Measurements from ENCODE around the gene ST3GAL2.
A peak's percentile ranks its signal among the peaks of the same experiment; 100 is the strongest.

DNA sequence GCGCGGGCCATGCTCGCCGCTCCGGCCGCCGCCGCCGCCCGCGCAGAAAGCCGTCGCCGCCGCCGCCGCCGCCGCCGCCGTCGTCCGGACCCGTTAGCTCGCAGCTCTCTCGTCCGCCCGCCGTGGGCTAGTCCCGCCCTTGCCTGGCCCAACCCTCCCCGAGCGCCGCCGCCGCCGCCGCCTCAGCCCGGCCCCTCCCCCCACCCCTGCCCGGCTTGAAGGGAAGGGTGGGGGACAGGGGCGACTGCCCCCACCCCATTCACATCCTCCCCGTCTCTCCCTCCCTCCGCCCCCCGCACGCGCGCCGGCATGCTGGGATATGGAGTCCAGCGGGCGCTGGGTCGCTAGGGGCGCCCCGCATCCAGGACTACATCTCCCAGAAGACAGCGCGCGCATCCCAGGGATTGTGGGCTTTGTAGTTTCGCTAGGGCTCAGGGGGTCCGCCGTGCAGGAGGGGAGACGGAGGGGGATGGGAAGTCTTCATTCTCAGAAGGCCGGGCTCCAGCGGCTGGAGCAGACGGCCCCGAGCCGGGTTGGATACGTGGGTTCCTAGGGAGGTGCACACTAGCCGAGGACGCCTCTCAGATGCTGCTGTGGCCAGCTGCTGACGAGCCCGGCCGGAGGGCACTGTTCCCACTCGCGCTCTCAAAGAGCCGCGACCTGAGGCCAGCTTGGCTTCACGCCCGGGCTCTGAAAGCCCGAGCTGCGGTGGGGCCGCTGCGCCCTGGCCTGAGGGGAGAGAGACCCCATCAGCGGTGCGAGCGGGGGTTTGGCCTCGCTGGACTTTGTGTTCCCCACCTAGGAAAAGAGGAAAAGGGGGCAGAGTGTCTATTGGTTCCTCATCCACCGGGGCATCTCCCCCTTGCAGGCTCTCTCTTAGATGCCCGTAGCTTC is at the start of gene ST3GAL2:
- TF ChIP-seq RAD21 (IDR thresholded peaks at IDR 0.05; ENCODE audit: low read length), result no peak
- TF ChIP-seq, protein P1, sequence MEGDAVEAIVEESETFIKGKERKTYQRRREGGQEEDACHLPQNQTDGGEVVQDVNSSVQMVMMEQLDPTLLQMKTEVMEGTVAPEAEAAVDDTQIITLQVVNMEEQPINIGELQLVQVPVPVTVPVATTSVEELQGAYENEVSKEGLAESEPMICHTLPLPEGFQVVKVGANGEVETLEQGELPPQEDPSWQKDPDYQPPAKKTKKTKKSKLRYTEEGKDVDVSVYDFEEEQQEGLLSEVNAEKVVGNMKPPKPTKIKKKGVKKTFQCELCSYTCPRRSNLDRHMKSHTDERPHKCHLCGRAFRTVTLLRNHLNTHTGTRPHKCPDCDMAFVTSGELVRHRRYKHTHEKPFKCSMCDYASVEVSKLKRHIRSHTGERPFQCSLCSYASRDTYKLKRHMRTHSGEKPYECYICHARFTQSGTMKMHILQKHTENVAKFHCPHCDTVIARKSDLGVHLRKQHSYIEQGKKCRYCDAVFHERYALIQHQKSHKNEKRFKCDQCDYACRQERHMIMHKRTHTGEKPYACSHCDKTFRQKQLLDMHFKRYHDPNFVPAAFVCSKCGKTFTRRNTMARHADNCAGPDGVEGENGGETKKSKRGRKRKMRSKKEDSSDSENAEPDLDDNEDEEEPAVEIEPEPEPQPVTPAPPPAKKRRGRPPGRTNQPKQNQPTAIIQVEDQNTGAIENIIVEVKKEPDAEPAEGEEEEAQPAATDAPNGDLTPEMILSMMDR (conservative IDR thresholded peaks at IDR 0.05; ENCODE audit: low read depth, low read length), result no peak
- TF ChIP-seq RFX5 (IDR thresholded peaks at IDR 0.05; ENCODE audit: low read depth, low read length), result no peak
- TF ChIP-seq, protein P2, sequence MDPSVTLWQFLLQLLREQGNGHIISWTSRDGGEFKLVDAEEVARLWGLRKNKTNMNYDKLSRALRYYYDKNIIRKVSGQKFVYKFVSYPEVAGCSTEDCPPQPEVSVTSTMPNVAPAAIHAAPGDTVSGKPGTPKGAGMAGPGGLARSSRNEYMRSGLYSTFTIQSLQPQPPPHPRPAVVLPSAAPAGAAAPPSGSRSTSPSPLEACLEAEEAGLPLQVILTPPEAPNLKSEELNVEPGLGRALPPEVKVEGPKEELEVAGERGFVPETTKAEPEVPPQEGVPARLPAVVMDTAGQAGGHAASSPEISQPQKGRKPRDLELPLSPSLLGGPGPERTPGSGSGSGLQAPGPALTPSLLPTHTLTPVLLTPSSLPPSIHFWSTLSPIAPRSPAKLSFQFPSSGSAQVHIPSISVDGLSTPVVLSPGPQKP (IDR thresholded peaks at IDR 0.05; ENCODE audit: borderline replicate concordance, low read depth, low read length), result no peak
- no peak for TF ChIP-seq POLR2A (IDR thresholded peaks at IDR 0.05; ENCODE audit: low read depth, low read length)
- TF ChIP-seq, protein P3, sequence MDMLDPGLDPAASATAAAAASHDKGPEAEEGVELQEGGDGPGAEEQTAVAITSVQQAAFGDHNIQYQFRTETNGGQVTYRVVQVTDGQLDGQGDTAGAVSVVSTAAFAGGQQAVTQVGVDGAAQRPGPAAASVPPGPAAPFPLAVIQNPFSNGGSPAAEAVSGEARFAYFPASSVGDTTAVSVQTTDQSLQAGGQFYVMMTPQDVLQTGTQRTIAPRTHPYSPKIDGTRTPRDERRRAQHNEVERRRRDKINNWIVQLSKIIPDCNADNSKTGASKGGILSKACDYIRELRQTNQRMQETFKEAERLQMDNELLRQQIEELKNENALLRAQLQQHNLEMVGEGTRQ (IDR thresholded peaks at IDR 0.05; ENCODE audit: low read depth, low read length), result peak; percentile 51
- no peak for TF ChIP-seq NFE2L2 (IDR thresholded peaks at IDR 0.05; ENCODE audit: low read depth, low read length)
- TF ChIP-seq MAZ (IDR thresholded peaks at IDR 0.05; ENCODE audit: borderline replicate concordance, low read depth, low read length), result peak; percentile 100
- no peak for TF ChIP-seq FOS (IDR thresholded peaks at IDR 0.05; ENCODE audit: low read depth, low read length)
- no peak for TF ChIP-seq RCOR1 (IDR thresholded peaks at IDR 0.05; ENCODE audit: insufficient replicate concordance, low read length)
- TF ChIP-seq CEBPB (IDR thresholded peaks at IDR 0.05; ENCODE audit: low read depth, low read length), result no peak

Data from IMR-90 (cell line).